ENCODE results near the gene ME3. TPM values are rescaled to one million over a fixed set of nuclear protein-coding genes. Genes with fewer than 3 reads are reported as not detected.

The ME3 gene
- polyA plus RNA-seq, 2 of the 4 experiments (the other 2 are of a cell fraction): 19.7 to 22.3 TPM

- Histone ChIP-seq H3K4me2 (no peak overlapping the region), H3K27ac (no peak overlapping the region), H3K4me3 (no peak overlapping the region), H3K4me1 (peaks cover 19% of the 10 kb centered on the region), H3K9me3 (no peaks in the 10 kb centered on the region)
- ChIA-PET CTCF (interaction anchor here (2.6 kb wide), 1 partner anchor 52 kb away, joined by 12 read pairs; no protein-coding TSS in a partner anchor), POLR2A (no interaction called here)
- ATAC-seq: no peak; a peak in 1 of 6 replicates
- WGBS (ENCODE audit: missing lambda C conversion rate): 91% methylated on average over 2 of the region's 2 CpGs
- FAIRE-seq: no peak
- TF ChIP-seq EP300 (IDR thresholded peaks at IDR 0.05) (no peak), EHMT2 (IDR thresholded peaks at IDR 0.05; ENCODE audit: low read depth) (no peak), TFCP2L1 (CRISPR knock-in tag; IDR thresholded peaks at IDR 0.05) (no peak), RARB (CRISPR knock-in tag; IDR thresholded peaks at IDR 0.05) (no peak), JUNB (IDR thresholded peaks at IDR 0.05) (no peak), CBX2 (IDR thresholded peaks at IDR 0.05; ENCODE audit: borderline replicate concordance, low read depth) (no peak), CTCF (IDR thresholded peaks at IDR 0.05) (no peak), SREBF2 (IDR thresholded peaks at IDR 0.05) (no peak), POLR2AphosphoS2 (conservative IDR thresholded peaks at IDR 0.05; ENCODE audit: low read length) (no peak), E2F6 (IDR thresholded peaks at IDR 0.05; ENCODE audit: borderline replicate concordance, low read depth) (no peak), RNF2 (IDR thresholded peaks at IDR 0.05; ENCODE audit: borderline replicate concordance, low read depth) (no peak), ZNF302 (CRISPR knock-in tag; IDR thresholded peaks at IDR 0.05) (no peak), HOXB5 (CRISPR knock-in tag; IDR thresholded peaks at IDR 0.05) (no peak), GATA3 (IDR thresholded peaks at IDR 0.05; ENCODE audit: borderline replicate concordance) (no peak), SMC3 (IDR thresholded peaks at IDR 0.05) (no peak), PBX3 (IDR thresholded peaks at IDR 0.05) (no peak), ZC3H11A (IDR thresholded peaks at IDR 0.05) (no peak), POLR2A (IDR thresholded peaks at IDR 0.05; ENCODE audit: low read length) (no peak), HOXA7 (CRISPR knock-in tag; IDR thresholded peaks at IDR 0.05) (no peak), JUN (IDR thresholded peaks at IDR 0.05) (no peak)
- no peak for DNase-seq (ENCODE audit: low read depth in 1 of 2, low spot score in 1 of 2)
These were observed 11.7 kb downstream of the ME3 start for GRCh38 chr11:86660736-86661135.

- ChIA-PET CTCF (interaction anchor here (0.8 to 2.6 kb wide), 2 partner anchors 52 to 138 kb away, joined by 3 to 12 read pairs; no protein-coding TSS in a partner anchor), POLR2A (no interaction called here)
- TF ChIP-seq ELK1 (IDR thresholded peaks at IDR 0.05; ENCODE audit: low read depth, low read length) (no peak), MAX (IDR thresholded peaks at IDR 0.05) (no peak), FOSB (CRISPR knock-in tag; IDR thresholded peaks at IDR 0.05) (no peak), FOXS1 (CRISPR knock-in tag; IDR thresholded peaks at IDR 0.05) (no peak), CHD2 (IDR thresholded peaks at IDR 0.05; ENCODE audit: low read length, partially characterized antibody) (no peak), JUN (IDR thresholded peaks at IDR 0.05) (no peak), CTCF (IDR thresholded peaks at IDR 0.05) (no peak), NPAS2 (CRISPR knock-in tag; IDR thresholded peaks at IDR 0.05; ENCODE audit: borderline replicate concordance) (no peak), BHLHE40 (IDR thresholded peaks at IDR 0.05; ENCODE audit: low read depth, low read length) (no peak), RNF2 (IDR thresholded peaks at IDR 0.05; ENCODE audit: borderline replicate concordance, low read depth) (no peak)
- ATAC-seq (peak; percentile 66 to 81; a peak in 5 of 6 replicates), DNase-seq (ENCODE audit: low read depth in 1 of 2, low spot score in 1 of 2) (no peak), FAIRE-seq (no peak)
- WGBS (ENCODE audit: missing lambda C conversion rate): 42% methylated on average over 2 of the region's 2 CpGs
- H3K27ac ChIP-seq: no peak overlapping the region
- H3K4me3 ChIP-seq: no peak overlapping the region
- H3K4me1 ChIP-seq: peaks cover 17% of the 10 kb centered on the region
- H3K9me3 ChIP-seq: no peaks in the 10 kb centered on the region
- H3K4me2 ChIP-seq: peak overlapping the region; percentile 7; the same call in 1 of the 3 replicates
These were observed 12.3 kb downstream of the ME3 start for GRCh38 chr11:86660088-86660487.

Measured in A549 (cell line).